MM.1S (cell line): ENCODE data around the gene YOD1.
A peak's percentile ranks its signal among the peaks of the same experiment; 100 is the strongest.

Experiments
- CTCF ChIP-seq: fragments of 300-600 bp; sonication (generic); IDR thresholded peaks from 2 replicates; pipeline ENCODE4 v1.5.1; 2016; ENCODE audit warnings: antibody characterized with exemption, low read length, mixed read lengths
- EZH2 ChIP-seq: fragments of 300-600 bp; sonication (generic); optimal IDR thresholded peaks from 2 replicates; pipeline ENCODE3; 2017; ENCODE audit warnings: low read depth, mild to moderate bottlenecking, antibody characterized with exemption, low read length, mixed read lengths
- EZH2phosphoT487 ChIP-seq: fragments of 300-600 bp; sonication (generic); IDR thresholded peaks from 2 replicates; pipeline ENCODE4 v1.6.1; 2018; ENCODE audit warnings: antibody characterized with exemption, low read length

GRCh38 chr1:207049974-207050391 is 1.0 kb downstream of the YOD1 start:
- TF ChIP-seq CTCF (peak; percentile 95), EZH2 (no peak), EZH2phosphoT487 (no peak)
